Measurements from ENCODE around the gene KIF18B. TPM values are rescaled to one million over a fixed set of nuclear protein-coding genes. Genes with fewer than 3 reads are reported as not detected.
"Not testable (repeated sequence)": the region's sequence is repeated elsewhere in the genome, so short reads cannot be mapped to it uniquely, and the experiment has no call there.

Gene KIF18B
- total RNA-seq, 1 donor from 2014 or later, result 6.8 TPM

DNA sequence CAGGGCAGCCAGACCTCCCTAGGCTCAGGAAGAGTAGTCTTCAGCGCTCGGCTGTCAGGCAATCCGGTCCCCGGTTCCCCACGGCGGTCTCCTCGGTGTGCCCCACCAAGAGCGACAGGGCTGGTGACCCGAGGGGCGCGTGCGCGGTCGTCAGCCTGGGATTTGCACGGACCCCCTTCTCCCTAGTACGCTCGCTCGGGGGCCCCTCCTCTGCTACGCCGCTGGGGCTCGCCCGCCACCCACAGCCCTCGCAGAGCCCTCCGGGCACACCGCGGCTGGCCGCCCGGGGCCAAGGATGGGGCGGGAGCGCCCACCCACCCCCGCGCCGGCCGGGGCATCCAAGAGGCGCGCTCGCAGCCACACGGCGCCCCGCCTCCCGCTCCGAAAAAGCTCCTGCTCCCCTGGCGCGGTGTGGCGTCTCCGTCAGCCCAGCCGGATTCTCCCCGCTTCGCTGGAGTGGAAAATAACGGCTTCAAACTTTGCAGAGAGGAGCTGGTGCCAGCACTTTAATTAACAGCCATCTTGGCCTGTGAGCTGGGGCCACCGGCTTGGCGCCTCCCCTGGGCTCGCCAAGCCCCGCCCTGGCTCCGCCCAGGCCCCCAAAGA, 22.7 kb upstream of the KIF18B start:
- DNase-seq (ENCODE audit: extremely low read depth, low read depth, low spot score), result no peak

DNA sequence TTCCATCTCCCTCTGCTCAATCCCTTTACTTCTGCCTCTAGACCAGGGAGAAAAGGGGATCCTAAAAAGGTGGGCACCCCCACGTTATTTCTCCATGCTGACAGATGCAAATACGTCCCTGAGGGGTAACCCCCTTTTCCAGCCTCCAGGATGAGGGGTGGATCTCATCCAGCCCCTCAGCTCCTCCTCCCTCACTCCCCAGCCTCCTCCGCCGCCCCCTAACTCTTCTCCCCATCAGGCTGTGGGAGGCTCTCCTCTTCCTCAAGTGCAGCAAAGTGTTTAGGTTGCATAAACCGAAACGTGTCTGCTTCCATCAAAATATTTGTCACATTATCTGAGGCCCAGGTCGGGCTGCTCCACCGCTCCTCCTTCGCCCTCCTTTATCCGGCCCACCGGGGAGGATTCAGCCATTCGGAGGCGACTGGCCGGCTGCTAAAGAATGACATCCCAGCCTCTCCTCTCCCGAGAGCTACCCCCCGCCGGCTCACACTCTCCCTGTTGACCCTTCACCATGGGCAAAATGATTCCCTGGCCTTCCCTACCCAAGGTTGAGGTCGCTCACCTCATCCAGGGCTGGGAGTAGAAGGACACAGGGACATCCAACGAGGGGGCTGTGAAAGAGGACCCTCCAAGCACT, 21.7 kb upstream of the KIF18B start:
- DNase-seq (ENCODE audit: extremely low read depth, low read depth, low spot score), result no peak

- DNase-seq (ENCODE audit: extremely low read depth, low read depth, low spot score), result no peak
Measured at GRCh38 chr17:44968225-44969143, 20.9 kb upstream of the KIF18B start, which contains the start of gene C1QL1. Gene C1QL1 (minus strand): TSS chr17:44968303. CDS start chr17:44968048, 255 bp downstream.

- DNase-seq (ENCODE audit: extremely low read depth, low read depth, low spot score), result no peak
Measured at GRCh38 chr17:44967907-44968224, 20.3 kb upstream of the KIF18B start.

DNA sequence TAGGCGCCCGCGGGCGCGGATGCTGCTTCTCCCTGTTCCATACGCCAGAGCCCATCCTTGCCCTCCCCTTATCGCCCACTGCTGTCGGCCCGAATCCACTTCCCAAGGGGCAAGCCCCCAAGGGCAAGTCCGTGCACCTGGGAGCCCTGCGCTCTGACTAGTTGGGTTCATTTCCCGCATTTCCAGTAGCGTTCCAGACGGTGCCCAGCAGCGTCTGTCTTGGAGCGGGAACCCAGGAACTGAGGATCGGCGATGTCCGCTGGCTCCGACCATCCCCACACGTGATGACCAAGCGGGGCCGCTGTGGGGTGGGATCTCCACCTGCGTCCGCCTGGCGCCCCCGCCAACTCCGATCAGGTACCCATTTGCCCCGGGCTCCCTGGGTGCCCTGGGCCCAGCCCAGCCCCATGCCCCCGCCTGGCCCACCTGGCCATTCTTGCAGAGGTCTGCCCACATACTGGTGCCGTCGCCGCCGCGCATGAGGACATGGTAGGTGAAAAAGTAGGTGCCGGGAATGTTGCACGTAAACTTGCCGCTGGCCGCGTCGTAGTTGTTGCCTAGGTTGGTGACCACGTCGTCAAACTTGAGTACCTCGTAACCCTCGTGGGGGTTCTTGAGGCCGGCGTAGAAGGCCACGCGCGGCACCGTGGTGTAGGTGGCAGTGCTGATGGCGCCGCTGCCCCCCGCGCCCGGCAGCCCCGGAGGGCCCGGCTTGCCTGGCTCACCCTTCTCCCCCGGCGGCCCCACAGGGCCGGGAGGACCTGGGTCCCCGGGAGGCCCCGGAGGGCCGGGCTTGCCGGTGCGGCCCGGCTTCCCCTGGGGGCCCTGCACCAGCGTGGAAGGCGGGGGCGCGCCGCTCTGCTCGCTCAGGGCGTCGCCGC, 19.7 kb upstream of the KIF18B start:
- DNase-seq (ENCODE audit: extremely low read depth, low read depth, low spot score), result no peak

DNA sequence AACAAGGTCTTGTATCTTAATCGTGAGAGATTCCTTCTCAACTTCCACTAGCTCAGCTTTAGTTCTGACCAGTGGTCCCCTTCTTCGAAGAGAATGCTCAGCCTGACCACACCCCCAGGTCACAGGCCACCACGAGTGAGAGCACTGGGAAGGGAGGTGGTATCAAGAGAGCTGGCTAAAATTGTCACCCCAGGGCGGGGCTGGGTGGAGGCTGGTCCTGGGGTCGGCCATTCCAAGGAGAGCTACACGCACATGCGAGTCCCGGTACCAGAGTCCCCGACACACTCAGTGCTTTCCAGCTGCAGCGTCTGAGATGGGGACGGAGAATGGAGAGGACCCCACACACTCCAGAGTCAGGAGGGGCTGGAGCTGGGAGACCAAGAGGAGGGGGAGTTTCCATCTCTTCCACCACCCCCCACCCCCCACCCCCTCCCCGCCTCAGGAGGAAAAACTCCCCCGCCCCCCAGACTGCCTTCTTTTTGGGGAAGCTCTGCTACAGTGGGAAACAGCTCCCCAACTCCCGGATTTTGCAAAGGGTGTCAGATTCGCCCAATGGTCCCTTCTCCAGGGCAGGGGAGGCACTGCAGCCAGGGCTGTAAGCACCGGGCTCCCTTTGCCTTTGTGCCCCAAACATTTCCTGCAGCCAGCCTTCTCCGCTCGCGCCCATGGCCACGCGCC, 18.9 kb upstream of the KIF18B start:
- no peak for DNase-seq (ENCODE audit: extremely low read depth, low read depth, low spot score)

DNA sequence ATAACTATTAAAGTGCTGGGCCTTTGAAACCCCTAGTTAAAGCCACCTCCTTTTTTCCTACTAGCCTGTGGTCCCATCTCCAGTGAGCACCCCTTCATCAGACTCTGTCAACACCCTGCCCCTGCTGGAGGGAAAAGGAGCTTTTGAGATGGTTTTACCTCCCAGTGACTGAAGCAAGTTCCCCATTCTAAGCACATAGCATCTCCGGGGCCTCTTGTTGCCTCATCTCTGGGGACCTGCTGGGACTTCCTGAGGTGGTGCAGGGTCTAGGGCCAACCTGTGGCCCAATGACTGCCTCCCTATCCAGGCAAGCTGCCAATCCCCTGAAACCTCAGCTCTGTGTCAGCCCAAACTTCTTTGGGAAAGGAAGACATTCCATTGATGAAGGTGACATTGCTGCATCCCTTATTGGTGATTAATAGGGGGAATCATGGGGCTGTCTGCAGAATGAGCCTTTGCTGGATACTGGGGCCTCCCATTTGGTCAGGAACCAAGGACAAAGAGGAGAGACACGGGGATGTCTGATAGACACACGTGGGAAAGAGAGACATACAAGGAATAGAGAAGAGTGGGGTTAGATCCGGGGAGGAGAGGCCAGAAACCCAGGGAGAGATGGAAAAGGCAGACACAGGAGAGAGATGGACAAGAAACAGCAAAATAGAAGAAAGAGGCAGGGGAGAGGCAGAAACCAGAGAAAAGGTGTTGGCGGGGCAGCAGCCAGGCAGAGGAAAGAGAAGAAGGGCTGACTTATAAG, 18.1 kb upstream of the KIF18B start:
- DNase-seq (ENCODE audit: extremely low read depth, low read depth, low spot score), result no peak

DNA sequence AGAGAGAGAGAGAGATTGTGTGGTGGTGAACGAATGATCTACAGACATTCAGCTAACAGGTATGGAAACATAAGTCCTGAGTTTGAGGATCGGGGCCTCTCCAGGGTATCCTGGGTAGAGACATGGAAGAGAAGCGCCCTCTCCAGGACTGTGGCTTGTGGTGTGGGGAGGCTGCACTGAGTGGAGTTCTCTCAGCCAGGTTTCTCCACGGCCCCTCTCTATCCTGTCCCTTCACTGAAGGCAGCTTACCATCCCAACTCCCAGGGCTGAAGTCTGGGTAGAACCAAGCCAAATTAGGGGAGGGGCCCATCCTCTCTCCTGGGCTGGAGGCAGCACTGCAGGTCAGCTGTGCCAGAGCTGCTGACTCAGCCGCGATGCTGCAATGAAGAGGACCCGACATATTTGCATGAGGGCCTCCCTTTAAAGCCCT, 14.4 kb upstream of the KIF18B start:
- DNase-seq (ENCODE audit: extremely low read depth, low read depth, low spot score), result no peak

GRCh38 chr17:44960691-44961090, 13.1 kb upstream of the KIF18B start:
- DNase-seq (ENCODE audit: extremely low read depth, low read depth, low spot score), result no peak

DNA sequence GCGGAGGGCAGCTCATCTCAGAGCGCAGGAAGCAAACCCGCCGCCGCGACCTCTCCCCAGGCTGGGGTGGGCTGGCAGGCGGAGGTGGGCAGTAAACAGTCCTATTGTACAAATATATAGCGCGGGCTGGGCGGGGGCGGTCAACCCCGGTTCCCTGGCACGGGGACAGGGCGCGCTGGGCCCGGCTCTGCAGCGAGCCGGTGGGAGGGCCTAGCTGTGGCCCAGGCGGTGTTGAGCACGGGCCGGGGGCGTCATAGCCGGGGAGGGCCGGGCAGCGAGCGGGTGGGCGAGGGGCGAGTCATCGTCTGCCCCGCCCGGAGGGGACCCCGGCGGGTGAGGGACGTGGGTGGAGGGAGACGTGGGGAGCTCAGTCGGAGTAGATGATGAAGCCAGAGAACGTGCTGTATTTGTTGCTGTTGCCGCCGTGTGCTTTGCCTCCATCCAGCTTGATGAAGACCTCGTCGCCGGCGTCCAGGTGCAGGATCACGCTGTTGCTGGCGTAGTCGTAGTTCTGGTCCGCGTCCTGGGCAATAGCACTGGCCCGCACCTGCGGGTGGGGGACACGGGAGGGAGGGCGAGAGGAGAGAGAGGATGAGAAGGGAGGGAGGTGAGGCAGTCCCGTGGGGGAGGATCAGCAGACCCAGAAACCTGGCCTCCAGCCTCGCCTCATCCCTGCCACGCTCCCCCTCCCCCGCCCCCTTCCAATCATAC, 12.4 kb upstream of the KIF18B start:
- DNase-seq (ENCODE audit: extremely low read depth, low read depth, low spot score), result no peak

DNA sequence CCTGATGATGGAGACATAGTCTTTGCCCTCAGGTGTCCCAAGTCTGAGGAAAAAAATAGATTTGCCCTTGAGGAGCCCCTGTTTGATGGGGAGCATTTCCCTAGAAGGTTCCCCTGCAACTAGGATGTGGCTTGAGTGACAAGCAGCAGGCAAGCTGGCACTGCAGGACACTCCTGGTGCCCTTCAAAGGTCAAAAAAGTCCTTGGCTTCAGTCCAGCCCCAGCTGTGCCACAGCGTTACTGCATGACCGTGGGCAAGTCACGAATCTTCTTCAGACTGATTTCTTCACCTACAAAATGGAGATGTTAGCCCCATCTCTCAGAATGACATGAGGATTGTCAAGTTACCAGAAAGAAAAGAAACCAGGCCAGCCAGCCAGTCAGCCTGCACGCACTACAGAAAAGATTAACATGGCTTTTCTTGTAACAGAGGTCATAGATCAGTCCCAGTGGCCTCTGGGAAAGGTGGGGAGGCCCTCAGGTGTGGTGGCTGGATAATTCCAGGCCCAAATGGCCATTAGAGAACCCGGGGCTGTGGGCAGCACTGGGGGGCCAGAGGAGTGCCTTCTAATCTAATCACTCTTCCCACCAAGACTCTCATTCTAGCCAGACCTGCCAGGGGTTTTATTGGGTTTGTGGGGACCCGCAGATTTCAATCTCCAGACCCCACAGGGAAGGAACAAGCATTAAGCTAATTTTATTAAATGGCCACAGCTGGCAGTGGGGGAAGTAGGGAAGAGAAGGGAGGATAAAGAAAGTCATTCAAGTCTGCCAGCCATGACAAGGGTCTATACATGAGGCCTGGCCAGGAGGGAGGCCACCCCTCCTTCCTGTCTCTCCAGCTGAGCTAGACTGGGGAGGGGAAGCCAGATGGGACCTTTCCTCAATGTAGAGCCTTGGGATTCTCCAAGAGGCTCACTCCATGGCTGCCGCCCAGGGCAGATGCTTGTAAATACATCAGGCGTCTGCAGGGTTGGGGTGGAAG, 9.7 kb upstream of the KIF18B start:
- no peak for DNase-seq (ENCODE audit: extremely low read depth, low read depth, low spot score)

- no peak for DNase-seq (ENCODE audit: extremely low read depth, low read depth, low spot score)
Measured at GRCh38 chr17:44955674-44956425, 8.3 kb upstream of the KIF18B start.

DNA sequence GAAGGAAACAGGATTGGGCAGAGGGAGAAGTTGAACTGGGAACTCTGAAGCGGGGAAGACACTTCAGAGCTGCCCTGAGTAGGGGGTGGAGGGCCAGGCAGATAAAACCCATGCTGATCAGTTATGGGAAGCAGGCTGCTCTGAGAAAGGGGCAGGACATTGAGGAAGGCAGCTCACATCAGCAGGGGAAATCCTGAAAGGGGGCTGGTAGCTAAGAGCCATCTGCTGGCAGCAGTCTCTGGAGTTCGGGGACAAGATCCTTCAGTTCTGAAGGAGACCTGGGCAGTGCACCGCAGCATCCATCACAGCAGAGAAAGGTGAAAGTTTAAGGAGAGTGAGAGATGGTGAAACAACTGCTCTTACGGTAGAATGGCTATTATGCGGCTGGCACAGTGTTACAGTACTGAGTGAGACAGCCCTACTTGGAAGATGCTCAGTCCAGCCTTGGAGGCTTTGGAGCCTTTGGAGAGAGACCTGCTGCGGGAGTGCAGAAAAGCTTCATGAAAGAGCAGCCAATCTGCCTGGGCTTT, 5.4 kb upstream of the KIF18B start:
- DNase-seq (ENCODE audit: extremely low read depth, low read depth, low spot score), result no peak

DNA sequence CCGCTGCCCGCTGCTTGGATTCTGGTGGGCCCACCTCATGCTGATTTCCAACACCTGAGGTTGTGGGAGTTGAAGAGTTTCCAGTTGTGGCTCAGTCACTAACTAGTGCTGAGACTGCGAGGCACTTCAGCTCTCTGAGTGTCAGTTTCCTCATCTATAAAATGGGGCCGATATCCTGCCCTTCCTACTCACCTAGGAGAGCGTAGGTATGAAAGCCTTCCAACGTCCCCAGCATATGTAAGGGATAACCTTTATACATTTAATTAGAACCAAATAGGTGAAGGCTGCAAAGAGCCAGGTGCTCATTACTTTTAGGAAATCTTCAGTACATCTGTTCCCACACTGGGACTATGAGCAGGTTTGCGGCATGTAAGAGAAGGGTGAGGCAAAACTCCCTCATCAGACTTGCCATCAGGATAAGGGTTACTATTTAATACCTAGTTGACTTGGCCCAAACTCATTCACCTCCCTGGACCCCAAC, 782 bp upstream of the KIF18B start:
- no peak for DNase-seq (ENCODE audit: extremely low read depth, low read depth, low spot score)

- DNase-seq (ENCODE audit: extremely low read depth, low read depth, low spot score), result not testable (repeated sequence)
Measured at GRCh38 chr17:44945652-44946051, 1.9 kb downstream of the KIF18B start.

GRCh38 chr17:44942456-44942855, 5.1 kb downstream of the KIF18B start:
- DNase-seq (ENCODE audit: extremely low read depth, low read depth, low spot score), result no peak

Measured in glomerular endothelial cell (primary cell).